ENCODE data around the gene ACLY. TPM values are rescaled to one million over a fixed set of nuclear protein-coding genes. Genes with fewer than 3 reads are reported as not detected.
A peak's percentile ranks its signal among the peaks of the same experiment; 100 is the strongest.

The ACLY gene
- 100 to 1,000 TPM in 1 of 2 donors, 10 to 100 TPM in 1; 84.5 to 106 TPM for total RNA-seq
- polyA plus RNA-seq, result 10 to 100 TPM; 14.8 to 26.4 TPM
- long read RNA-seq, donor 1, full-length matches to known transcripts, result 8 of 68 reads
- long read RNA-seq, donor 1, partial matches to known transcripts, result 53 of 68 reads
- long read RNA-seq, donor 1, other reads (novel, unspliced or antisense), result 7 of 68 reads
- long read RNA-seq, donor 2, full-length matches to known transcripts, result 49 of 92 reads
- long read RNA-seq, donor 2, partial matches to known transcripts, result 24 of 92 reads
- long read RNA-seq, donor 2, other reads (novel, unspliced or antisense), result 19 of 92 reads

DNA sequence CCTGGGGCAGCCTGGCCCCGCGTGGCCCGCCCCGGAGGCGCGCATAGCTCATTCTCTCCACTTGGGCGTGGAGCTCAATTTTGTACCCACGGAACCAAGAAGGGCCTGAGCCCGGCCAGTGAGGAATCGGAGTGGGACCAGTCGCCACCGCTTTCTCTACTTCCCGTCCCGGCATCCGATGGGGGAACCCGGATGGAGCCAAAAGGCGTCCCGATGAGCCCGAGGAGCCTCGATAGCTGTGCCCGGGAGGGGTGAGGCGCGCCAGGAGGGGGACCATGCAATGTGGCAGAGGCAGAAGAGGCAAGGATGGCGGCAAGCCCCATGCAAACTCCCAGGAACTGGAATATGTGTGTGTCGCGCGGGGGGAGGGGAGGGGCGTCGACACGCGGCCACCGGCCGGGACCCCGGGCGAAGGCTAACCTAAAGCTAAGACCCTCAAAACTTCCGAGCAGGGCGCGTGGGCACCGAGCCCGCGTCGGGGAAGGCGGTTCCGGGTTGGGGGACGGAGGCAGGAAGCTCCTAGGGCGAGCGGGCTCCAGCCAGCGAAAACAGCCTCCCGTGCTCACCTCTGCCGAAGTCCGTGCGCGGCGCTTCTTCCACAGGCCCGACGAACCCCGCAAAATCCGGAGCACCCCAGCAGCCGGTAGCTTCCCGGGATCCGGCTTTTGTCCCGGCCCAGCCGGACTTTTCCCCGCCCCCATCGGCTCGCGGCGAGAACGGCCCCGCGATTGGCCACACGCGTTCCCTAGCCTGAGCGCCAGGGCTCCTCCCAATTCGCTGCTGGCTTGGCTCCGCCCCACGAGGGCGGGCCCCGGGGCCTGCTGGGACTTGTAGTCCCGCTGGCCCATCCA is at the start of gene ACLY:
ACLY (minus strand) TSS at position 638 of the 851 bp plus-strand sequence. CDS start 5,078 bp downstream, outside the sequence.
- Histone ChIP-seq H3K4me3 (ENCODE audit: low read length in 2 of 2) (peak within 1 kb of the TSS; percentile 60 to 83), H3K9me3 (ENCODE audit: control insufficient read depth, low read length) (no peaks in the 10 kb centered on the region), H3K27ac (ENCODE audit: low read depth in 1 of 2, low read length in 2 of 2) (peak within 1 kb of the TSS in 1 of 2 donors; percentile 48), H3K4me1 (ENCODE audit: control insufficient read depth in 1 of 2, insufficient read depth in 2 of 2, low read length in 2 of 2) (no peaks in the 10 kb centered on the region), H3K36me3 (ENCODE audit: control insufficient read depth in 1 of 2, insufficient read depth in 2 of 2, low read length in 1 of 2) (no peaks in the 10 kb centered on the region), H3K27me3 (ENCODE audit: control insufficient read depth in 1 of 2, insufficient read depth in 2 of 2, low read length in 1 of 2) (no peaks in the 10 kb centered on the region)
- ATAC-seq (ENCODE audit: low FRiP score), result peak; percentile 98
- WGBS, 2 donors, result 0% methylated on average over 79 to 80 of the region's 80 CpGs
- DNase-seq, result peak; percentile 98 to 99
- intact Hi-C loops (cut with DNase I), result no loop called here

DNA sequence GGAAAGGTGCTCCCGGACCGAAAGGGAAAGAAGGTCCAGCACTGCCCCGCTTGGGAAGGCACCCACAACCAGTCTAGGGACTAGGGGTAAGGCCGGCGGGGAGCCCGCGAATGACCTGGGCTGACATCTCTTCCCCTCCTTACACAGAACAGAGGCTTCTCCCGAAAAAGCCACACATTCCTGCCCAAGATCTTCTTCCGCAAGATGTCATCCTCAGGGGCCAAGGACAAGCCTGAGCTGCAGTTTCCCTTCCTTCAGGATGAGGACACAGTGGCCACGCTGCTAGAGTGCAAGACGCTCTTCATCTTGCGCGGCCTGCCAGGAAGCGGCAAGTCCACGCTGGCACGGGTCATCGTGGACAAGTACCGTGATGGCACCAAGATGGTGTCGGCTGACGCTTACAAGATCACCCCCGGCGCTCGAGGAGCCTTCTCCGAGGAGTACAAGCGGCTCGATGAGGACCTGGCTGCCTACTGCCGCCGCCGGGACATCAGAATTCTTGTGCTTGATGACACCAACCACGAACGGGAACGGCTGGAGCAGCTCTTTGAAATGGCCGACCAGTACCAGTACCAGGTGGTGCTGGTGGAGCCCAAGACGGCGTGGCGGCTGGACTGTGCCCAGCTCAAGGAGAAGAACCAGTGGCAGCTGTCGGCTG is 49.3 kb upstream of the ACLY start:
- DNase-seq, result peak in 1 of 2 donors; percentile 69
- 92 to 93% methylated on average over 37 of the region's 37 CpGs for WGBS, 2 donors
- intact Hi-C loops (cut with DNase I), result loop anchor here (2.0 to 5.0 kb wide), 3 partner anchors 49 to 187 kb away; partner anchors contain the start of genes DNAJC7 (in 2 of the 2), DHX58 (in 1 of the 2) and RAB5C (in 1 of the 2)
- Histone ChIP-seq H3K27ac (ENCODE audit: low read depth in 1 of 2, low read length in 2 of 2) (no peak overlapping the region), H3K9me3 (ENCODE audit: control insufficient read depth, low read length) (no peaks in the 10 kb centered on the region), H3K36me3 (ENCODE audit: control insufficient read depth in 1 of 2, insufficient read depth in 2 of 2, low read length in 1 of 2) (peaks cover 3% of the 10 kb centered on the region in 2 donors), H3K27me3 (ENCODE audit: control insufficient read depth in 1 of 2, insufficient read depth in 2 of 2, low read length in 1 of 2) (no peaks in the 10 kb centered on the region), H3K4me3 (ENCODE audit: low read length in 2 of 2) (no peak overlapping the region), H3K4me1 (ENCODE audit: control insufficient read depth in 1 of 2, insufficient read depth in 2 of 2, low read length in 2 of 2) (no peaks in the 10 kb centered on the region)
- ATAC-seq (ENCODE audit: low FRiP score), result no peak

DNA sequence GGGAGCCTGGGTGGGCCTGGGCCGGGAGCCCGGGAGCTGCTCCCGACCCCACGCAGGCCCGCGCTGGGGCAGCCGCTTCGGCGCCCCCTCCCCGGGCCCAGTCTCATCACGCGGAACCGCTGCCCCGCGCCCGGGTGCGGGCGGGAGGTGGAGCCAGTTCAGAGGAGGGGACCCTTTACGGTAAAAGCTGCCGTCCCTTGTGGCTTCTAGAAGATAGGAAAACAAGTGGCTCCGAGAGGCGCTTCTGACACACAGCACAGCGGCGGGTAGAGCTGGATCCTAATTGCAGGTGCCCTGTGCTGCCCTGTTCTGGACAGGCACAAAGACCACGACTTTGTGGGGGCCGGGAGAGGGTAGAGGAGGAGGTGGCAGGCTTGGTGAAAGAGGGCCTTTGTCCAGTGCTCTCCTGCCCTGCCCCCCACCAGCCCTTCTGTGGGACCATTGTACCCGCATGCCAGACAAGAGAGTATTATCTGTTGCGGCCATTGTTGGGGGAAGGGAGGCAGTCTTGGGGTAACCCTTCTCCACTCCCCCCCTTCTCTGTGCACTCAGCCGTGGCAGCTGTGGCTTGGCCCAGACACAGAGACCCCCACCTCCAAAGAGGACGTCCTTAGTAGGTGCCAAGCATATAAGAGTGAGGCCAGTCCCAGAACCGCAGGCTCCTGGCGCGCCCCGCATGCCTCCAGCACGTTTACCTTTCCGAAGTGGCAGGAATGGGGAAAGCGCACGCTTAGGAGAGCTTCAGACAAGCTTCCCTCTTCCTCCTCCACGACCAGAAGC is 48.6 kb upstream of the ACLY start:
- peak; percentile 26 for ATAC-seq (ENCODE audit: low FRiP score)
- WGBS, 2 donors, result 18 to 23% methylated on average over 29 to 39 of the region's 39 CpGs
- Histone ChIP-seq H3K4me1 (ENCODE audit: control insufficient read depth in 1 of 2, insufficient read depth in 2 of 2, low read length in 2 of 2) (no peaks in the 10 kb centered on the region), H3K36me3 (ENCODE audit: control insufficient read depth in 1 of 2, insufficient read depth in 2 of 2, low read length in 1 of 2) (peaks cover 0 to 3% of the 10 kb centered on the region in 2 donors), H3K4me3 (ENCODE audit: low read length in 2 of 2) (peak overlapping the region; percentile 84 to 85), H3K27me3 (ENCODE audit: control insufficient read depth in 1 of 2, insufficient read depth in 2 of 2, low read length in 1 of 2) (no peaks in the 10 kb centered on the region), H3K9me3 (ENCODE audit: control insufficient read depth, low read length) (no peaks in the 10 kb centered on the region), H3K27ac (ENCODE audit: low read depth in 1 of 2, low read length in 2 of 2) (peak overlapping the region in 1 of 2 donors; percentile 49)
- DNase-seq, result no peak
- intact Hi-C loops (cut with DNase I), result loop anchor here (2.0 to 5.0 kb wide), 3 partner anchors 50 to 187 kb away; partner anchors contain the start of genes DNAJC7 (in 2 of the 2), DHX58 (in 1 of the 2) and RAB5C (in 1 of the 2)

DNA sequence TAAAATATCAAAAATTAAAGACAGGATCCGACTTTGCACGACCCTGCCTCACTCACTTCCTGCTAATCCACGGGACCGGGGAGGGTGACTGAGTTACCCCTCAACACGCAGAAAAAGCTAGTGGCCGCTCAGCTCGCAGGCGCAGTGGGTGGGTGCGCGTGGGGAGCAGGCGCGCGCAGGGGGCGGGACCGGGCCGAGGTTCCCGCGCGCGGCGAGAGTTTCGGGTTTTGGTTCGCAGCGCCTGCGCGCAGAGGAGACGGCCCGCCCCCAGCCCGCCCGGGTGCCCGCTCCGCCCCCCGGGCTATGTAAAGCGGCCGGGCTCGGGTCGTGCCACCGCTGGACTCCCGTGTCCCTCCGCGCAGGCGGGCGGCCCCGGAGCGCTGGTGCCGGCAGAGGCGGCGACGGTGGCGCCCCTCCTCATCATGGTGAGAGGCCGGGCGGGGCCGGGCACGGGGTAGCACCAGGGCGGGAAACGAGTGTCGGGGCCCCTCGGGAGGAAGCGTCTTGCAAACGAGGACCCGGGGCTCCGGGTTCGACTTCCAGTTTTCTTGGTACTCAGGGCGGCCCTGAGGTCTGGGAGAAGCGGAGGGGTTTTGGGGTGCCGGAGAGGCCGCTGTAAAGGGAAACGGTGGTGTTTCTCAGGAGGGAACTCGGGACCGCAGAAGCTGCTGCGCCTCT is 47.9 kb upstream of the ACLY start, which contains the start of gene CNP:
CNP (plus strand) TSS at position 333 of the 678 bp plus-strand sequence; CDS start at position 423, 90 bp downstream.
- Histone ChIP-seq H3K36me3 (ENCODE audit: control insufficient read depth in 1 of 2, insufficient read depth in 2 of 2, low read length in 1 of 2) (peaks cover 0 to 3% of the 10 kb centered on the region in 2 donors), H3K4me3 (ENCODE audit: low read length in 2 of 2) (peak within 1 kb of the TSS; percentile 84 to 85), H3K27ac (ENCODE audit: low read depth in 1 of 2, low read length in 2 of 2) (peak within 1 kb of the TSS in 1 of 2 donors; percentile 64), H3K9me3 (ENCODE audit: control insufficient read depth, low read length) (no peaks in the 10 kb centered on the region), H3K4me1 (ENCODE audit: control insufficient read depth in 1 of 2, insufficient read depth in 2 of 2, low read length in 2 of 2) (no peaks in the 10 kb centered on the region), H3K27me3 (ENCODE audit: control insufficient read depth in 1 of 2, insufficient read depth in 2 of 2, low read length in 1 of 2) (no peaks in the 10 kb centered on the region)
- DNase-seq (peak; percentile 95 to 97), ATAC-seq (ENCODE audit: low FRiP score) (peak; percentile 97)
- intact Hi-C loops (cut with DNase I), result loop anchor here (2.0 to 5.0 kb wide), 3 partner anchors 51 to 188 kb away; partner anchors contain the start of genes DNAJC7 (in 2 of the 2), DHX58 (in 1 of the 2) and RAB5C (in 1 of the 2)
- WGBS, 2 donors, result 0% methylated on average over 68 to 71 of the region's 71 CpGs

DNA sequence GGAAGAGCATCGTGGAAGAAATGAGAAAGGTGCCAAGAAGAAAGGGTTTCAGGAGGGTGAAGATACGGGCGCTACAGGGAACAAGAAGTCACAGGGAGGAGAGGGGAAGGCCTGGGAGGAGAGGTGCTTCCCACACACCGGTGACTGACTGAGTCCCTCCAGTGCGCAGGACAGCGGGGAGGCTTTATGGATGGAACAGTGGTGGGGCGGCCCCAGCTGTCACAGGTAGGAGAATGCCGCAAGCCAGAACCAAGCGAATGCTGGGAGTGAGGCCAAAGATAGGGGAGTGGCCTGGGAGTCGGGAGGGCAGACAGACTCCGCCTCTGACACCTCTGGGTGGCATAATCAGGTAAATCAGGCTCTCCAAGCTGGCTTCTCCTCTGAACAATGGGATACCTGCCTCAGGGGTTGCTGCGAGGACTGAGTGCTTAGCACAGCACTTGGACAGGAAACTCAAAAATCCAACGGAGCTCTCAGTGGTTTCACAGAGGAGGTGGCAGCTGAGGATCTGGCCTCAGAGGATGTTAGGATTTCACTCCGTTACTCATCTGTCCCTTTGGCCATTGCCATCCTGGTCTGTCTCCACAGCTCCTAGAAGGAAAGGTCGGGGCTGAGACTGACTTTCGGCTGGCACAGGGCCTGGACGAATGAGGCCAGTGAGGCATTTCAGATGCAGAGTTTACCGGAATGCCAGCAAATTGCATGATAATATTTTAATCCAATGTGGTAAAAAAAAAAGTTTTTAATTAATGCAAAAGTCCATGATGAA is 47.1 kb upstream of the ACLY start:
- Histone ChIP-seq H3K27me3 (ENCODE audit: control insufficient read depth in 1 of 2, insufficient read depth in 2 of 2, low read length in 1 of 2) (no peaks in the 10 kb centered on the region), H3K4me3 (ENCODE audit: low read length in 2 of 2) (peak overlapping the region; percentile 30 to 37), H3K9me3 (ENCODE audit: control insufficient read depth, low read length) (no peaks in the 10 kb centered on the region), H3K36me3 (ENCODE audit: control insufficient read depth in 1 of 2, insufficient read depth in 2 of 2, low read length in 1 of 2) (peaks cover 0 to 3% of the 10 kb centered on the region in 2 donors), H3K4me1 (ENCODE audit: control insufficient read depth in 1 of 2, insufficient read depth in 2 of 2, low read length in 2 of 2) (no peaks in the 10 kb centered on the region), H3K27ac (ENCODE audit: low read depth in 1 of 2, low read length in 2 of 2) (peak overlapping the region in 1 of 2 donors; percentile 64)
- ATAC-seq (ENCODE audit: low FRiP score) (peak; percentile 16), DNase-seq (peak in 1 of 2 donors; percentile 65)
- 3 to 5% methylated on average over 18 of the region's 18 CpGs for WGBS, 2 donors
- intact Hi-C loops (cut with DNase I), result loop anchor here (2.0 to 5.0 kb wide), 3 partner anchors 51 to 189 kb away; partner anchors contain the start of genes DNAJC7 (in 2 of the 2), DHX58 (in 1 of the 2) and RAB5C (in 1 of the 2)

DNA sequence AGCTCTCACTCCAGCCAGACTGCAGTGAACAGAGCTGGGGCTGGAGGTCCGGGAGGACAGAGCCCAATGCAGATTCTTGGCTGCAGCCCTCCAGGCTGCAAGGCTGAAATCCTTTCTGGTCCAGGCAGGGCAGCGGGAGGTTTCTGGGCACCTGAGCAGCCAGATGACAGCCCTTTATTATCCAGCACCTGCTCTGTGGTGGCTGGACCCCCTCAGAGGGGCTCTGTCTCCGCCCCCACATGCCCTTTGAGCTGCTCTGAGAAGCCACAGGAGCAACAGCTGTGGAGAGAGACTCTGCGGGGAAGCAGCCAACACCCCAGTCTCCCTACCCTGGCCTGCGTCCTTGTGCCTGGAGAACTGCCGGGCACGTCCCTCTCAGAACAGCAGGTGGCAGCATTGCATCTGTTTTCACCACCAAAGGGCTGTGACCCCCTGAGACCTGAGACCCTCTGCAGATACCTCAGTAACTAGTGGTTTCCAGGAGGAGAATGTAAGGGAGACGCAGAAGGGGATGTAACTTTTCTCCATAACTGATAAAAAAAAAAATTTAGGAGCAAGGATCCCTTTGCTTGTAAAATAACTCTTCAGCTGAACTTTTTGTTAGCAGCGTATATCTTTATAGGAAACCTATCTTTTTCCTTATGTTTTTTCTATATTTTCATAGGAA is 44.1 kb upstream of the ACLY start:
- WGBS, 2 donors, result 19 to 22% methylated on average over 9 of the region's 9 CpGs
- no peaks in the 10 kb centered on the region for H3K36me3 ChIP-seq (ENCODE audit: control insufficient read depth in 1 of 2, insufficient read depth in 2 of 2, low read length in 1 of 2)
- no peaks in the 10 kb centered on the region for H3K4me1 ChIP-seq (ENCODE audit: control insufficient read depth in 1 of 2, insufficient read depth in 2 of 2, low read length in 2 of 2)
- H3K9me3 ChIP-seq (ENCODE audit: control insufficient read depth, low read length), result no peaks in the 10 kb centered on the region
- ATAC-seq (ENCODE audit: low FRiP score), result peak; percentile 42
- peak; percentile 82 to 89 for DNase-seq
- intact Hi-C loops (cut with DNase I), result loop anchor here in 1 of 2 donors (2.0 kb wide), 1 partner anchor 154 kb away; no protein-coding TSS in a partner anchor
- H3K27me3 ChIP-seq (ENCODE audit: control insufficient read depth in 1 of 2, insufficient read depth in 2 of 2, low read length in 1 of 2), result no peaks in the 10 kb centered on the region
- H3K27ac ChIP-seq (ENCODE audit: low read depth in 1 of 2, low read length in 2 of 2), result no peak overlapping the region
- no peak overlapping the region for H3K4me3 ChIP-seq (ENCODE audit: low read length in 2 of 2)

Measured in aorta (tissue), 5 donors.